Astrocyte (in vitro differentiated cells and primary cell): ENCODE data around the gene AKAP4. TPM values are rescaled to one million over a fixed set of nuclear protein-coding genes. Genes with fewer than 3 reads are reported as not detected.
A peak's percentile ranks its signal among the peaks of the same experiment; 100 is the strongest.

Source experiments
- DNase-seq: peaks from one replicate; pipeline ENCODE4 v3.0.0-alpha.2; 2010; ENCODE audit warnings: low read depth
- FAIRE-seq: peaks from 2 replicates; lab custom pipeline; 2011; peaks lifted over from hg19 to GRCh38; lab: Jason Lieb, UNC
- H2AFZ ChIP-seq: 2 replicates; pipeline ENCODE4 v1.6.0; 2012; ENCODE audit warnings: low read depth, low read length, inconsistent platforms
- H3K27ac ChIP-seq: 2 replicates; pipeline ENCODE4 v1.5.1; 2011; ENCODE audit warnings: low read depth, low read length, inconsistent platforms
- H3K27me3 ChIP-seq: 2 replicates; pipeline ENCODE4 v1.6.0; 2011; ENCODE audit warnings: low read length, inconsistent platforms; ENCODE audit not compliant: insufficient read depth
- H3K36me3 ChIP-seq: 2 replicates; pipeline ENCODE4 v1.5.1; 2011; ENCODE audit warnings: low read length, inconsistent platforms; ENCODE audit not compliant: insufficient read depth
- H3K4me1 ChIP-seq: 2 replicates; pipeline ENCODE4 v1.5.1; 2011; ENCODE audit warnings: low read length, inconsistent platforms; ENCODE audit not compliant: insufficient read depth
- H3K4me2 ChIP-seq: 2 replicates; pipeline ENCODE4 v1.6.0; 2012; ENCODE audit warnings: low read length, inconsistent platforms
- H3K4me3 ChIP-seq: 2 replicates; pipeline ENCODE4 v1.5.1; 2011; ENCODE audit warnings: low read depth, mild to moderate bottlenecking, low read length, inconsistent platforms; ENCODE audit not compliant: insufficient read depth
- H3K79me2 ChIP-seq: 2 replicates; pipeline ENCODE4 v1.6.0; 2012; ENCODE audit warnings: mild to moderate bottlenecking, low read length, inconsistent platforms; ENCODE audit not compliant: insufficient read depth
- H3K9ac ChIP-seq: 2 replicates; pipeline ENCODE4 v1.6.0; 2012; ENCODE audit warnings: mild to moderate bottlenecking, low read length, inconsistent platforms
- H3K9me3 ChIP-seq: 2 replicates; pipeline ENCODE4 v1.5.1; 2012; ENCODE audit warnings: low read depth, mild to moderate bottlenecking, low read length, inconsistent platforms; ENCODE audit not compliant: insufficient read depth
- H4K20me1 ChIP-seq: 2 replicates; pipeline ENCODE4 v1.6.0; 2012; ENCODE audit warnings: low read length, inconsistent platforms; ENCODE audit not compliant: insufficient read depth
- H3K27ac Mint-ChIP-seq: one replicate; pipeline ENCODE4 v1.8.0; 2021; ENCODE audit warnings: mild to moderate bottlenecking, mixed read lengths; ENCODE audit not compliant: unreplicated experiment
- H3K27me3 Mint-ChIP-seq: one replicate; pipeline ENCODE4 v1.8.0; 2021; ENCODE audit warnings: low read depth, mixed read lengths; ENCODE audit not compliant: unreplicated experiment
- H3K36me3 Mint-ChIP-seq: one replicate; pipeline ENCODE4 v1.8.0; 2021; ENCODE audit warnings: low read depth, mixed read lengths; ENCODE audit not compliant: unreplicated experiment
- H3K4me1 Mint-ChIP-seq: one replicate; pipeline ENCODE4 v1.8.0; 2021; ENCODE audit warnings: low read depth, mixed read lengths; ENCODE audit not compliant: unreplicated experiment
- H3K4me3 Mint-ChIP-seq: one replicate; pipeline ENCODE4 v1.8.0; 2021; ENCODE audit warnings: mild to moderate bottlenecking, moderate library complexity, mixed read lengths; ENCODE audit not compliant: unreplicated experiment
- H3K9me3 Mint-ChIP-seq: one replicate; pipeline ENCODE4 v1.8.0; 2021; ENCODE audit warnings: mild to moderate bottlenecking, mixed read lengths; ENCODE audit not compliant: unreplicated experiment
- CTCF ChIP-seq: IDR thresholded peaks from 2 replicates; pipeline ENCODE4 v1.5.1; 2011; ENCODE audit warnings: low read depth, mild to moderate bottlenecking, inconsistent platforms, low read length, moderate library complexity; ENCODE audit not compliant: insufficient read depth
- EZH2 ChIP-seq: IDR thresholded peaks from 2 replicates; pipeline ENCODE4 v1.6.1; 2012; ENCODE audit warnings: mild to moderate bottlenecking, low read length, inconsistent platforms; ENCODE audit not compliant: insufficient read depth
- total RNA-seq: library from RNA; stranded (reverse); gene quantifications from 2 replicates; pipeline ENCODE4 v1.2.1, GENCODE V29; 2021

The AKAP4 gene
- total RNA-seq, 1 donor from 2014 or later, result not detected

DNA sequence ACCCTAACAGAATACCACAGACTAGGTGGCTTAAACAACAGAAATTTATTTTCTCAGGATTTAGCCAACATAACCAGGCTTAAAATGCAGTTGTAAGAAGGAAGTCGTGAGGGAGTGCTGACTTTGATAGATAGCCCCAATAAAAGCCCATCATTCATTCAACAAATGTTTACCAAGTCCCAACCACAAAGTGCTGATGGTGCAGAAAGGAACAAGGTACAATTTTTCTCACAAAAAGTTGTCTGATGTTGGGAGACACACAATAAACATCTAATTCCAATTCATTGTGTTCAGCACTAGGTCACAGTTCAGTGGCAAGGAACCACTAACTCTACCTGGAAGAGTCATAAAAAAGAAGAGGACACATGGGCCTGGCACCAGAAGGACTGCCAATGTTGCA lies 42.2 kb downstream of the AKAP4 start:
- H3K27ac Mint-ChIP-seq, result no peak overlapping the region

GRCh38 chrX:50157545-50158135 lies 43.2 kb downstream of the AKAP4 start:
- no peak overlapping the region for H2AFZ ChIP-seq
- H3K36me3 ChIP-seq, result no peaks in the 10 kb centered on the region
- TF ChIP-seq EZH2 (no peak), CTCF (no peak)
- H3K4me2 ChIP-seq, result no peak overlapping the region
- FAIRE-seq (no peak), DNase-seq (no peak)
- no peaks in the 10 kb centered on the region for H3K79me2 ChIP-seq
- Mint-ChIP-seq H3K4me3 (no peak overlapping the region), H3K36me3 (no peaks in the 10 kb centered on the region), H3K4me1 (no peaks in the 10 kb centered on the region), H3K9me3 (peaks cover 3% of the 10 kb centered on the region), H3K27ac (no peak overlapping the region), H3K27me3 (no peaks in the 10 kb centered on the region)
- H3K27ac ChIP-seq, result no peak overlapping the region
- H3K9ac ChIP-seq, result no peak overlapping the region
- H3K4me1 ChIP-seq, result no peaks in the 10 kb centered on the region
- H3K27me3 ChIP-seq, result no peaks in the 10 kb centered on the region
- H3K4me3 ChIP-seq, result no peak overlapping the region
- no peaks in the 10 kb centered on the region for H4K20me1 ChIP-seq
- no peaks in the 10 kb centered on the region for H3K9me3 ChIP-seq

More for the DNA sequence above, 42.2 kb downstream of the AKAP4 start:
- no peak overlapping the region for H3K4me3 ChIP-seq
- no peaks in the 10 kb centered on the region for H3K4me1 Mint-ChIP-seq
- H3K4me2 ChIP-seq, result no peak overlapping the region
- H3K4me3 Mint-ChIP-seq, result no peak overlapping the region
- H3K4me1 ChIP-seq, result no peaks in the 10 kb centered on the region
- no peaks in the 10 kb centered on the region for H3K27me3 ChIP-seq
- no peak overlapping the region for H2AFZ ChIP-seq
- H3K9me3 Mint-ChIP-seq, result peaks cover 3% of the 10 kb centered on the region
- no peaks in the 10 kb centered on the region for H4K20me1 ChIP-seq
- H3K27me3 Mint-ChIP-seq, result no peaks in the 10 kb centered on the region
- H3K9ac ChIP-seq, result no peak overlapping the region
- H3K36me3 ChIP-seq, result no peaks in the 10 kb centered on the region
- no peaks in the 10 kb centered on the region for H3K79me2 ChIP-seq
- no peak for TF ChIP-seq EZH2
- TF ChIP-seq CTCF, result no peak
- DNase-seq (no peak), FAIRE-seq (no peak)
- no peaks in the 10 kb centered on the region for H3K36me3 Mint-ChIP-seq
- H3K27ac ChIP-seq, result no peak overlapping the region
- H3K9me3 ChIP-seq, result no peaks in the 10 kb centered on the region

DNA sequence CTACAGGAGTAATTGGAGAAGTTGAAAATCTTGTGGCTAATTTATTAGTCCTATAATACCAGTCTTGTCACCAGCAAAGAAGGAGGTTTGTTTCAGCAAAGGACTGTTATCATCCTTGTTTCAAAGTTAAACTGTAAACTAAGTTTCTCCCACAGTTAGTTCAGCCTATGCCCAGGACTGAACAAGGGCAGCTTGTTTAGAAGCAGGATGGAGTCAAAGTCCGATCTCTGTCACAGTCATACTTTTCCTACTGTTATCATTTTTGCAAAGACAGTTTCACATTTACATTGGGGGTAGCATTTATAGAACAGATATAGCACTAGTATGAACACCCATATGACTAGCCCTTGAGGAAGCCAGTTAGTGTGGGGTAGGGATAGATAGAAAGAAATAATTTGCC lies 46.4 kb downstream of the AKAP4 start:
- DNase-seq, result no peak
- no peak for TF ChIP-seq EZH2
- no peak for TF ChIP-seq CTCF
- H3K9me3 Mint-ChIP-seq, result peaks cover 3% of the 10 kb centered on the region

More for the DNA sequence above, 46.4 kb downstream of the AKAP4 start:
- Mint-ChIP-seq H3K4me1 (no peaks in the 10 kb centered on the region), H3K27ac (no peak overlapping the region), H3K4me3 (no peak overlapping the region), H3K36me3 (no peaks in the 10 kb centered on the region), H3K27me3 (no peaks in the 10 kb centered on the region)
- Histone ChIP-seq H4K20me1 (no peaks in the 10 kb centered on the region), H3K9me3 (no peaks in the 10 kb centered on the region), H3K27ac (no peak overlapping the region), H3K9ac (no peak overlapping the region), H3K4me3 (no peak overlapping the region), H3K4me2 (no peak overlapping the region), H3K4me1 (no peaks in the 10 kb centered on the region), H3K79me2 (no peaks in the 10 kb centered on the region), H3K27me3 (no peaks in the 10 kb centered on the region), H3K36me3 (no peaks in the 10 kb centered on the region), H2AFZ (no peak overlapping the region)
- peak; percentile 52 for FAIRE-seq
